Measurements from ENCODE around the gene AP5S1.
"Not testable (repeated sequence)": the region's sequence is repeated elsewhere in the genome, so short reads cannot be mapped to it uniquely, and the experiment has no call there.

AP5S1 gene

GRCh38 chr20:3789201-3789600 lies 31.1 kb upstream of the AP5S1 start:
- DNase-seq (ENCODE audit: low spot score), result not testable (repeated sequence)

GRCh38 chr20:3794168-3794567 lies 26.2 kb upstream of the AP5S1 start:
- not testable (repeated sequence) for DNase-seq (ENCODE audit: low spot score)

GRCh38 chr20:3794701-3795420 lies 25.5 kb upstream of the AP5S1 start:
- DNase-seq (ENCODE audit: low spot score), result no peak

GRCh38 chr20:3795511-3796468 lies 24.6 kb upstream of the AP5S1 start, which contains the start of gene CDC25B:
TSS of gene CDC25B (plus strand) at chr20:3796310. CDS start at chr20:3796532, 222 bp downstream.
- DNase-seq (ENCODE audit: low spot score), result peak; percentile 96

GRCh38 chr20:3796477-3797225 lies 23.7 kb upstream of the AP5S1 start:
- no peak for DNase-seq (ENCODE audit: low spot score)

GRCh38 chr20:3797226-3797545 lies 23.2 kb upstream of the AP5S1 start:
- DNase-seq (ENCODE audit: low spot score), result no peak

GRCh38 chr20:3797592-3798372 lies 22.6 kb upstream of the AP5S1 start:
- DNase-seq (ENCODE audit: low spot score), result no peak

GRCh38 chr20:3798373-3798768 lies 22.0 kb upstream of the AP5S1 start:
- no peak for DNase-seq (ENCODE audit: low spot score)

- DNase-seq (ENCODE audit: low spot score), result no peak
Observed at GRCh38 chr20:3798908-3799248, 21.5 kb upstream of the AP5S1 start.

- no peak for DNase-seq (ENCODE audit: low spot score)
Observed at GRCh38 chr20:3800256-3800877, 20.0 kb upstream of the AP5S1 start.

- DNase-seq (ENCODE audit: low spot score), result no peak
Observed at GRCh38 chr20:3800878-3801260, 19.5 kb upstream of the AP5S1 start.

- DNase-seq (ENCODE audit: low spot score), result no peak
Observed at GRCh38 chr20:3801299-3801698, 19.0 kb upstream of the AP5S1 start.

GRCh38 chr20:3801846-3802245 lies 18.5 kb upstream of the AP5S1 start:
- no peak for DNase-seq (ENCODE audit: low spot score)

- DNase-seq (ENCODE audit: low spot score), result no peak
Observed at GRCh38 chr20:3802524-3803239, 17.7 kb upstream of the AP5S1 start.

- no peak for DNase-seq (ENCODE audit: low spot score)
Observed at GRCh38 chr20:3803289-3803688, 17.1 kb upstream of the AP5S1 start.

GRCh38 chr20:3803854-3804253 lies 16.5 kb upstream of the AP5S1 start:
- no peak for DNase-seq (ENCODE audit: low spot score)

- no peak for DNase-seq (ENCODE audit: low spot score)
Observed at GRCh38 chr20:3804254-3804751, 16.0 kb upstream of the AP5S1 start.

- DNase-seq (ENCODE audit: low spot score), result no peak
Observed at GRCh38 chr20:3804781-3805180, 15.6 kb upstream of the AP5S1 start.

- DNase-seq (ENCODE audit: low spot score), result no peak
Observed at GRCh38 chr20:3808544-3808943, 11.8 kb upstream of the AP5S1 start.
